ENCODE measurements around the gene BTBD7.

Gene BTBD7

GRCh38 chr14:93316716-93317115 lies 16.1 kb downstream of the BTBD7 start:
- H3K4me3 ChIP-seq (replicated peaks; ENCODE audit: low read depth, low read length), result no peak overlapping the region
- no peak for DNase-seq (ENCODE audit: low read depth)
- no peak for TF ChIP-seq CTCF (IDR thresholded peaks at IDR 0.05; ENCODE audit: low read length, missing control alignments)

GRCh38 chr14:93315575-93315974 lies 17.3 kb downstream of the BTBD7 start:
- DNase-seq (ENCODE audit: low read depth), result no peak
- no peak overlapping the region for H3K4me3 ChIP-seq (replicated peaks; ENCODE audit: low read depth, low read length)
- TF ChIP-seq CTCF (IDR thresholded peaks at IDR 0.05; ENCODE audit: low read length, missing control alignments), result no peak

DNA sequence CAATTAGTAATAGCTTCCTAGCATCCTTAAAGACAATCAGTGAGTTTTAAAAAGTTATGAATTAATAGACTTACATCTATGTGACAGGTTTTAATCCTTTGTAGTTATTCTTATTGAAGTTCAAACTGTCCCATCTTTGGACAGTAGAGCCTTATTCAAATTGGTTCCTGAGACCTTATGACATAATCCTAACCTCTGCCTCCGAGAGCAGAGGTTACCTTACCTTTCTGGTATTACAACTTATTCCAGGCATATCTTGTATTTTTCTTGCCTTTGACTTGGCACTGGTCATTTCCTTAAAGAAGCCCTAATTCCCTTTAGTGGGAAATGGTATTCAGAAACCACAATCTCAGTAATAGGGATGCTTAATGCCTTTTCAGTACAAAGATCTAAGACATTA lies 21.8 kb downstream of the BTBD7 start:
- no peak overlapping the region for H3K4me3 ChIP-seq (replicated peaks; ENCODE audit: low read depth, low read length)
- no peak for TF ChIP-seq CTCF (IDR thresholded peaks at IDR 0.05; ENCODE audit: low read length, missing control alignments)
- no peak for DNase-seq (ENCODE audit: low read depth)

GRCh38 chr14:93309427-93309966 lies 23.3 kb downstream of the BTBD7 start:
- no peak for DNase-seq (ENCODE audit: low read depth)
- no peak for TF ChIP-seq CTCF (IDR thresholded peaks at IDR 0.05; ENCODE audit: low read length, missing control alignments)
- H3K4me3 ChIP-seq (replicated peaks; ENCODE audit: low read depth, low read length), result no peak overlapping the region

- H3K4me3 ChIP-seq (replicated peaks; ENCODE audit: low read depth, low read length), result no peak overlapping the region
- no peak for DNase-seq (ENCODE audit: low read depth)
- no peak for TF ChIP-seq CTCF (IDR thresholded peaks at IDR 0.05; ENCODE audit: low read length, missing control alignments)
Measured at GRCh38 chr14:93308686-93309345, 24.0 kb downstream of the BTBD7 start.

DNA sequence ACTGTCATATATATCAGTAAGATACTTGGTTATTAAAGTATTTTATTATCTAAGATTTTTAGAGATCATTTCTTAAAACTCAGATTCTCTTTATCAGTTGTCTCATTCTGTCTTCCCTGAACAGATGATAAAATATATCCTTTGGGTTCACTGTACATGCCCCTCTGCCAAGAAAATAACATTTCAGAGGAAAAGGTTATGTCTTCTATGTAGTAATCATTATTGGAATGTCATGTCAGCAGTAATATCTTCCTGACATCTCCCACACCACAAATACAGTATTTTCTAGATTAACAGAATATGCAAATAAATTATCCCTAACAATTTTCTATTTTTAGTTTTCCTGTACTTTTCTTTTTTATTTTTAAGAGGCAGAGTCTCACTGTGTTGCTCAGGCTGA lies 26.0 kb downstream of the BTBD7 start:
- H3K4me3 ChIP-seq (replicated peaks; ENCODE audit: low read depth, low read length), result no peak overlapping the region
- no peak for DNase-seq (ENCODE audit: low read depth)
- TF ChIP-seq CTCF (IDR thresholded peaks at IDR 0.05; ENCODE audit: low read length, missing control alignments), result no peak

Measured in fibroblast of pulmonary artery (primary cell).